ENCODE data around the gene DDX47.
A peak's percentile ranks its signal among the peaks of the same experiment; 100 is the strongest.
"Not testable (repeated sequence)": the region's sequence is repeated elsewhere in the genome, so short reads cannot be mapped to it uniquely, and the experiment has no call there.

DDX47 gene

DNA sequence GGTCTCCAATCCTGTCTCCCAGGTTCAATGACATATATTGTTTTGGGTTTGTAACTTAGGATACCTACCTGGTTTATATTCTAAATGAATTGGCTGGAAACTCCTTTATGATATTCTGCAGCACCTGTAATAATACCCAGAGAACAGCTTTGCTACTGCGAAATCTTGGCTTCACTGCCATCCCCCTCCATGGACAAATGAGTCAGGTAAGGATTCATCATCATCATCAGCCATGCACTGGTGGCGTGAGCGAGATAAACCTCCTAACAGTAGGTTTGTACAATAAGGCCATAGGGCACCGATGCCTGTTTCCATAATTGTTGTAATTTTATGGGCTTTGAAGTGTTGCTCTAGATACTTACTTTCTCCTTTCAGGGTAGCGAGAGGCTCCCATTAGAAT lies 10.7 kb downstream of the DDX47 start:
- DNase-seq = no peak

DNA sequence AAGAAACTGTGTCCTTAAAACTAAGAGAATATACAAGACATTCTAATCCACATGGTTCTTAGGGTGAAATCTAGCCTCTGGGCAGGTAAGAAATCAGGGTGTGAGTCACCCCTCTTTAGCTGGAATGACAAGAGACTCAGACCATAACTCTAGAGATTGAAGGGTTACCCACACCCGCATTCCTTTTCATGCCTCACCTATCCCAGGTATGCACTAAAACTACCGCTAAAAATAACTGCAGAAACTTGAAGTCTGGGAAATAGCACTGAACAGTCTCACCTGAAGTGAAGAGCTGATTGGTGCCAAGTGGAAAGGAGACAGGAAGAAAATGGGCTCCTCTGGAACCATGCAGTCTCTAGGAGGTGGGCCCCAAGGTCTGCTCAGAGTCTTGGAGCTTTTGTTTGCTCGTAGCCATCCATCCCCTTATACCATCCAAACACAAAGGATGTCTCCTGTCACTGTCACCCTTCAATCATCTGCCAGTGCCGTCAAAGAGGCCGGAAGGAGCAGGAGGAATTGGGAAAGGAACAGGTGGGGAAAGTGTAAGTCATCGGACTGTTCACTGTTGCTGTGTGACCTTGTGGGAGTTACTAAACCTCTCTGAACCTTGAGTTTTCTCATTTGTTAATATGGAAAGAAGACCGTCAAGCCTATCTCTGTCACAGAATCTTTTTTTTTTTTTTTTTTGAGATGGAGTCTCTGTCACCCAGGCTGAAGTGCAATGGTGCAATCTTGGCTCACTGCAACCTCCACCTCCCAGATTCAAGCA lies 22.4 kb downstream of the DDX47 start:
- no peak for DNase-seq

DNA sequence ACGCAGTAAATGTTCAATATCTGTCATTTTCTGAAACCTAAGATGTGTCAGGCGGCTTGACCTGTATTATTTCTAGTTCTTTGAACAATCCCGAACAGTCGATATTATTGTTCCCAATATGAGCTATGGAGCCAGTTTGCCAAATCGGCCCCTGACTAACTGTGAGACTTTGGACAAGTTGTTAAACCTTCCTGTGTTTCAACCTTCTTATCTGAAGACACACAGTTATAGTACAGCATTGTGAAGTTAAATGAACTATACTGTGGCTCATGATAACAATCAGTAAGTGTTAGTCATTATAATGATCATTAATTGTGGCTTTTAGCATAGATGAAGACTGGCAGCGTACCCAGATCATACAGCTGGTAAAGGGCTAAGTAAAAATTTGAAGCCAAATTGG lies 23.4 kb downstream of the DDX47 start:
- DNase-seq = no peak

DNA sequence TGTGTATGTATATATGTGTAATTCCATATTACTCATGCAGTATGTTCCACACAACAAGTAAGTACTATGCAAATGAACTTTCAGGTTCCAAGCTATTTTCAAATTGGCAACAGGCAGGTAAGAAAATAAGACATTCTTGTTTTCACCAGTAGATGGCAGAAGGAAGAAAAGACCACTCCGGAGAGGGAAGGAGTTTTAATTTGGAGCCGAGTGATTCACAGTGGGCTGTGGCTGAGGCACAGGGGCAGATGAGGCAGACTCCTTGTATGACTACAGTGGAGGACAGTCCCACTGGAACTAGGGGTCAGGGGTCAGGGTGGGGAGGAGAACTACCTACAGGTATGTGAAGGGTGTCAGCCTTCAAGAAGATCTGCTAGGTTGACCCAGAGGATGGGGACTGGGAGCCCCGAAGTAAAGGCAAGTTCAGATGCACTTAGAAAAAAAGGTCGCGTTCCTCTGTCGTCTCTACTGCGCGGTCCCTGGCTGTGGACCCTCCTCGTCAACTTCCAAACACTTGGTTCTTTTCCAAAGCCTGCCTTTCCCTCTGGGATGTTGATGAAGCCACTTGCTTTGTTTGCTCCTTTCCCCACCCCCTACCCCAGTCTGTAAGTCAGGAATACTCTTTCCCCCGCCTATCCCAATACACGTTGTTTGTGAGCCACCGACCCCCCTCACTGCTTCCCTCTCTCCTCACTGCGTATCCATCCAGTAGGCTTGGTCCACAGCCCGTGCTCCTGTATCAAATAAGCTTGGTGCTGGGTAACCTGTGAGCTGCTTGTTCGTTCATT lies 24.1 kb downstream of the DDX47 start:
- peak; percentile 62 for DNase-seq

DNA sequence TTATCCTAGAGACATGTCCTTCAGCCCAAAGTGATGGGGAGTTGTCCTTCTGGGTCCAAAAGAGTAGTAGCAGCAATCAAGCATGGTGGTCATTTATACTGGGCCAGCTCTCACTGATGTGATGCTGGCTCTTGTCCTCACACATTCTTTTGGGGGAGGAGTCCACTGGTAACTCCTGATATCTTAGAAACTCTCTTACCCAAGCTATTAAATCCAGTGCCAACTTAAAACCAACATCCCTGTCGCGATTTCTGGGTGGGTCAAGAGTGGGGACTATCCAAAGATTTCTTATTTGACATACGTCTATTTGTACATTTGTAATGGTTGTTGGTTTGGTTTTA lies 24.6 kb downstream of the DDX47 start:
- no peak for DNase-seq

DNA sequence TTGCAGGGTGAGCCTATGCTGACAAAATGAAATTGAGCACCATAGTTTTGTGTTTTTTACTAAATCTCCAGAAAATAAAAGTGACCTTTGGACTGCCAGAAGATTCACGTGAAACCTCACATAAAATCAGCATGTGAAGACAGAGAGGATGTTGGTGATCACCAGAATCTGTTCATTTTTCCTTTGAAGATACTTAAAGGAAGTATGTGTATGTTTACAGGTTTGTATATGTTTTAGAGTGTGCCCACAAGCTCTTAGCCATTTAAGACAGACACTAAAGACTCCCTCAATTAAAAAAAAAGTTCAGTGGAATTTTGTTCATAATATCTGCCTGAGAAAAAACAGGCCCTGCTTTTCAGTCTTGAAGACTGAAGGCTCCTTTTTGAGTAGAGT lies 25.9 kb downstream of the DDX47 start:
- no peak for DNase-seq

DNA sequence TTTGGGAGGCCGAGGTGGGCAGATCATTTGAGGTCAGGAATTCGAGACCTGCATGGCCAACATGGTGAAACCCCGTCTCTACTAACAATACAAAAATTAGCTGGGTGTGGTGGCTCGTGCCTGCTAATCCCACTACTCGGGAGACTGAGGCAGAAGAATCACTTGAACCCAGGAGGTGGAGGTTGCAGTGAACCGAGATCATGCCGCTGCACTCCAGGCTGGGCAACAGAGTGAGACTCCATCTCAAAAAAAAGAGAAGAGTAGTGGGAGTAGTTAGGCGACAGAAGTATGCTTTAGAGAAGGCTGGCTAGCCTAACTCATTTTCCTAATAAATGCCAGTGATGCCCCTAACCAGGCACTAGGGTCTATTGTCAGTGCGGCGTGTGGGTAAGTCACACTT lies 26.3 kb downstream of the DDX47 start:
- DNase-seq = not testable (repeated sequence)

DNA sequence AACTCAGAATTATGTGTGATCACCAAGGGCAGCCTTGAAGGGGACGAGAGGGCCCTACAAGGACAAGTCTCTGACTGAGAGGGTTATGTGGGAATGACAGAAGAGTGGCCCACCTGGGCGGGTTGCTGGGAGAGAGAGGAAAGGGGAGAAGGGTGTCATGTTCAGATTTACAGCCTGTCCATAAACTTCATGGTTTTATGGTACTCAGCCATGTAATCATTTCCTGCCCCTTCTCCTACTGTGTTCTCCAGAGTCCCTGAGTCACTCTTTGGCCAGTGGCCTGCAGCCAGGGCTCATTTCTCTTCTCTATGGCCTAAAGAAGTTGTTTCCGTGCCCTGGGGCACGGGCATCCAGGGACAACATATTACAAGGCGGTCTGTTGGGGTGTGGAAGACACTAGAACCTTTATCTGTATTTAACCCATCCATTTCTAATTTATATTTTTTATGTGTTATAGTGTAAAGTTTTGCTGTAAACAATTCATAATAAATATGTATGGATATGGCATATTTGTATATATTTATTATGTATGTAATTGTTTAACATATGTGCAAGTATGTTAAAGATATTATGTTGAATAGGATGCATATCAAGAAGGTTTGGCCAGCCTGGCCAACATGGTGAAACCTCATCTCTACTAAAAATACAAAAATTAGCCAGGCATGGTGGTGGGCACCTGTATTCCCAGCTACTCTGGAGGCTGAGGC lies 26.9 kb downstream of the DDX47 start:
- DNase-seq = no peak

DNA sequence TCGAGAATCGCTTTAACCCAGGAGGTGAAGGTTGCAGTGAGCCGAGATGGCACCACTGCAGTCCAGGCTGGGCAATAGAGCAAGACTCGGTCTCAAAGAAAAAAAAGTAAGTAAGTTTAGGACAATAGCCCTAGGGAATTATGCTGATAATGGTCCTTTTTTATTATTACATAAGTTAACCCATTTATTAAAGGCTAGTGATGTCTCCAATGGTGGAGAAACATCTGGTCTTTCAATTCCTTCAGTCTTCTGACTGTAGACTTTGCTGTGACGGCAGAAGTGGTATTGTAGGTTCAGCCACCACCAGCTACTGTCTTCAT lies 27.4 kb downstream of the DDX47 start:
- no peak for DNase-seq

DNA sequence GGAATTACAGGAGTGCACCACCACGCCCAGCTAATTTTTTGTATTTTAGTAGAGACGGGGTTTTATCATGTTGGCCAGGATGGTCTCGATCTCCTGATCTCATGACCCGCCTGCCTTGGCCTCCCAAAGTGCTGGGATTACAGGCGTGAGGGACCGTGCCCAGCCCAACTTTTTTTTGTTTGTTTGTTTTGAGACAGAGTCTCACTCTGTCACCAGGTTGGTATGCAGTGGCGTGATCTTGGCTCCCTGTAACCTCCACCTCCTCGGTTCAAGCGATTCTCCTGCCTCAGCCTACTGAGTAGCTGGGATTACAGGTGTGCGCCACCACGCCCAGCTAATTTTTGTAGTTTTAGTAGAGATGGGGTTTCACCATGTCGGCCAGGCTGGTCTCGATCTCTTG lies 28.3 kb downstream of the DDX47 start:
- not testable (repeated sequence) for DNase-seq

DNA sequence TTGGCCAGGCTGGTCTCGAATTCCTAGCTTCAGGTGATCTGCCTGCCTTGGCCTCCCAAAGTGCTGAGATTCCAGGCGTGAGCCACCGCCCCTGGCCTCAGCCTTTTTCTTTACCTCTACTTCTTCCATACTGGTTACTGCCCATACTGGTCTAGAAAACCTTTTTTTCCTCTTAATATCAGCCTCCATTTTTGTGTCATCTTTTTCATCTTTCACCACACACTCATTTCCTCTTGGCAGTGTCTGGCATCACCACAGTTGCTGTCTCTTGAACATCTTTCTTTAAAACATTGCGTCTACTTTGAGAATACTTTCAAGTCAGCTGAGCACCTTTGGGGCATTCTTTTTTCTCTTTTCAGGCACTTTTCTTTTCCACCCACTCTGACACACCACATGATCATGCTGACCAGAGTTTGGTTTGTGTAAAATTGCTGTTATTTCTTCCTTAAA lies 32.7 kb downstream of the DDX47 start:
- peak; percentile 28 for DNase-seq

DNA sequence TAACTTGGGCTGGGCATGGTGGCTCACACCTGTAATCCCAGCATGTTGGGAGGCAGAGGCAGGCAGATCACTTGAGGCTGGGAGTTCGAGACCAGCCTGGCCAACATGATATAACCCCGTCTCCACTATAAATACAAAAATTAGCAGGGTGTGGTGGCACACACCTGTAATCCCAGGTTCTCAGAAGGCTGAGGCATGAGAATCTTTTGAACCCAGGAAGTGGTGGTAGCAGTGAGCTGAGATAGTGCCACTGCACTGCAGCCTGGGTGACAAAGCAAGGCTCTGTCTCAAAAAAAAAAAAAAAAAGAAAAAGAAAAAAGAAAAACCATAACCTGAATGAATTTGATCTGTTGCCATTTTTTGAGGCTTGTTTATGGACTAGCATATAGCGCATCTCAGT lies 33.6 kb downstream of the DDX47 start:
- DNase-seq = peak; percentile 59

DNA sequence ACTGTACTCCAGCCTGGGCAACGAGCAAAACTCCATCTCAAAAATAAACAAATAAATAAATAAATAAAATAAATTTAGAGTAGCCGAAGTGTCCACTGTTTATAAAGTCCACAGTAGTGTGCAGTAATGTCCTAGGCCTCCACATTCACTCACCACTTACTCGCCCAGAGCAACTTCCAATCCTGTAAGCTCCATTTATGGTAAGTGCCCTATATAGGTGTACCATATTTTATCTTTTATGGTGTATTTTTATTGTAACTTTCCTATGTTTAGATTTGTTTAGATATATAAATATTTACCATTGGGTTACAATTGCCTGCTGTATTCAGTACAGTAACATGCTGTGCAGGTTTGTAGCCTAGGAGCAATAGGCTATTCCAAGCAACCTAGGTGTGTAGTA lies 40.3 kb downstream of the DDX47 start:
- no peak for DNase-seq

DNA sequence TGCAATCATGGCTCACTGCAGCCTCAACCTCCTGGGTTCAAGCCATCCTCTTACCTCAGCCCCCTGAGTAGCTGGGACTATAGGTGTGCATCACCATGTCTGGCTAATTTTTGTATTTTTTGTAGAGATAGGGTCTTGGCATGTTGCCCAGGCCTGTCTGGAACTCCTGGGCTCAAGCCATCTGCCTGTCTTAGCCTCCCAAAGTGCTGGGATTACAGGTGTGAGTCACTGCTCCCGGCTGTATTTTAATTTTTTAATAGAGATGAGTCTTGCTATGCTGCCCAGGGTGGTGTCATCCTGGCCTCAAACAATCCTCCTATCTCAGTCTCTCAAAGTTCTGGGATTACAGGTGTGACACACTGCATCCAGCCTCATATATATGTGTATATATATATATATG lies 46.5 kb downstream of the DDX47 start:
- DNase-seq = no peak

DNA sequence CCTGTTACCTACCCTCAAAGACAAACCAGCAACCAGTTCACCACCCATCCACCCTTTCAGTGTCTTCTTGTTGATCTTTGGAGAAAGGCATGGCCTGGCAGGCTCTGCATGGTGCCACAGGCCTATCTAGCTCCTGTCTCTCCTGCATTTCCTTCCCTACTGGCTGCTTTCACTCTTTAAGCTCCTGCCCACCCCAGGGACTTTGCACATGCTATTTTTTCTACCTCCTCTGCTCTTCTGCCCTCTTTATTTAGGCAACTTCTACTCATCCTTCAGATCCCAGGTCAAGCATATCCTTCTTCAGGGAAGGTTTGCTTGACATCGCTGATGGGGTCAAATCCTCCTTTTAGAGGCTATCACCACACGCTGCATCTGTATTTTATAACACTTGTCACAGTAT lies 51.1 kb downstream of the DDX47 start:
- no peak for DNase-seq

DNA sequence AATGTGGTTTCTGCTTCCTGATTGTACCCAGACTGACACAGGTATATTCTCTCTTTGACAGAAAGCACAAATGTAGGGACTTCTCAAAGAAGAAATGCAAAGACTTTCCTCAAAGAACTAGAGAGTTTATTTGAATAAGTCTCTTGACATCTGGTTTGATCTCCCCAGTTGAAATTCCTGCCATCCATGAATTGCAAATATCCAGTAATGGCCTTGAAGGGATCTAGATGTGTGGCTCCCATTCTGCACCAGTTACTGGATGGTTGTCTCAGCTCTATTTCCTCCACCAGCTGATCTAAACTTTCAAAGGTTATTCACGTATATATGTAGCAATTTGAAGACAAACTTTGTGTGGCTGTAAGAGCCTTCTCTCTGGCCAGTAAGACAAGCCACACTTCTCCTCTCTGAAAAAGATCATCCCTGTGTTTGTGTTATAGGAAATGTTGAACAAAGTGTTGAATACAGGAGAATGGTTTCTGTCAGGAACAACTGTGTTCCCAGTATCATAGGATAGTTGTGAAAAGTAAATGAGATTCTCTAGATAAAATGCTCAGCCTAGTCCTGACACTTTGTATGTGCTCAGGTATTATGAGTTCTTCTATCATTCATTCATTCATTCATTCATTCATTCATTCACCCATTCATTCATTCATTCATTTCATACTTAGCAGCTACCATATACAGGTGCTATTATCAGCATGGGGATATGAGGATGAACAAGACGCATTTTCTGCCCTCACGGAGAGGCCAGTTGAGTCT lies 55.5 kb downstream of the DDX47 start:
- no peak for DNase-seq

DNA sequence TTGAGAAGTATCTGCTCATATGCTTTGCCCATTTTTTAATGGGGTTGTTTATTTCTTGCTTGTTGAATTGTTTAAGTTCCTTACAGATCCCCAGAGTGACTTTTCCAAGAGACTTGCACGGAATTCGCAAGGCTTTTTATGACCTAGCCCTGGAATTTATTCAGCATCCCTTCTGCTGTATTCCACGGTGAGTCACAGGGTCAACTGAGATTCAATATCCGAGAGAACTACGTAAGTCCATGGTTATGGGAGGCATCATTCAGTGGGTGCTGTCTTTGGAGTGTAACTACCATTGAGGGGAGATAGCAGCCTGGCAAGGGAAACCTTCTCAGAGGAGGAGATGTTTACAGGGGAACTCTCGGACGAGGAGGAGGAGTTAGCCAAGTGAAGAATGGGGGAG lies 57.3 kb downstream of the DDX47 start:
- no peak for DNase-seq

DNA sequence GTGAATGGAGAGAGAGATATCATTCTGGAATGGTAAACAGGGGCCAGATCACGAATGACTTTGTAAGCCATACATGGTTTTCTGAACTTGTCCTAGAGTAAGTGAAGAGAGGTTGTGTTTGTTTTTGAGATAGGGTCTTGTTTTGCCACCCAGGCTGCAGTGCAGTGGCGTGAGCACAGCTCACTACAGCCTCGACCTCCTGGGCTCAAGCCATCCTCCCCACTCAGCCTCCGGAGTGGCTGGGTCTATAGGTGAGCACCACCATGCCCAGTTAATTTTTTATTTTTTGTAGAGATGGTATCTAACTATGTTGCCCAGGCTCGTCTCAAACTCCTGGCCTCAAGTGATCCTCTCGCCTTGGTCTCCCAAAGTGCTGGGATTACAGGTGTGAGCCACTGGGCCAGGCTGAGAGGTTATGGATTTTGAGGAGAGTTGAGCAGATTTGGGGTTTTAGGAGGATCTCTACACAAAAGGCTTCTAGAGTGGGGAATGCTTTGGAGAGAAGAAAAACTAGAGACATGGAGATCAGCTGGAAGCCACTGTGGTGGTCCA lies 58.5 kb downstream of the DDX47 start:
- DNase-seq = no peak

DNA sequence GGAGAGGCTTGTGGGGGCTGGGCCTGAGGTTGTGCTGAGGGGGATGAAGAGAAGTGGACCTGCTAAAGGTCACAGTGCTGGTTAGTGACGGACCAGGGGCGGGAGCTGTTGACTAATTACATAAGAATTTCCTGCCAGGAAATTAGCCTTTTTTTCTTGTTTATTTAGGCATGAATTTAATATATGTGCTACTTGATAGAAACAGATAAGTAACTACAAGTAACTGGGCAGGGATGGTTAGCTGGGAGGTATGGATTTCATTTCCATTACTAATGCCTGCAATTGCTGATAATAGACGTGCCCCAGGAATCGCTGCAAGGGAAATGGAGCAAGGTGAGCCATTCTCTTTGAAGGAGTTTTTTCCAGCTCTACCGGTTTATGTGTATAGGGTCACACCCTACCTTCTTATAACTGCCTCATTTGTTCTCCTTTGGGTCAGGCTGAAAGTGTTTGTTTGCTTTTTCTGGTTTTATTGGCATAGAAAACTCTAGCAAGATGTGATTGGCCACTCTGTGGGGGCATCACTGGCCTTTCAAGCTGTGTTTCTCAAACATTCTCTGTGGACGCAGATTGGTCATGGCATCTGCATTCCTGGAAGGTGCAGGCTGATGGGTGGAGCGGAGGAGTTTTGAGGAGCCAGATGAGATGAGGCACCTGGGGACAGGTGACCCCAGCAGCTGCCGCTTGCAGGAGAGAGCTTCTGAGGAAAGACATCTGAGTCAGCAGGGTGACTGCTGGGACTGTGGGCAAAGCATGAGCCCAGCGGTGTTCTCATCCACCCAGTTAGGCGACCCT lies 59.2 kb downstream of the DDX47 start:
- no peak for DNase-seq

DNA sequence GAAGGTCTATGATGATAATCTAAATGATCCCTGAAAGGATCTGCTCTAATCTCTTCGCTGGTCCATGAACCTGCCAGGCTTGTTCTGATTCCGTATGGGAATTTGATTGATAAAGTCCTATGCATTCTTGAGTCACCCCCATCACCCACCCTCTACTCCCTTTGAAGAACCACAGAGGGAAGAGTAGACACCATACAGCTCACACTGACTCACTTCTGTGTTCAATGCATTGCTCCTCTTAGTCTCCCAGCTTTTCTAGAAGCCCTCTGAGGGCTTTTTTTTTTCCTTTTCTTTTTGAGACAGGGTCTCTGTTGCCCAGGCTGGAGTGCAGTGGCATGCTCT lies 59.8 kb downstream of the DDX47 start:
- no peak for DNase-seq

DNA sequence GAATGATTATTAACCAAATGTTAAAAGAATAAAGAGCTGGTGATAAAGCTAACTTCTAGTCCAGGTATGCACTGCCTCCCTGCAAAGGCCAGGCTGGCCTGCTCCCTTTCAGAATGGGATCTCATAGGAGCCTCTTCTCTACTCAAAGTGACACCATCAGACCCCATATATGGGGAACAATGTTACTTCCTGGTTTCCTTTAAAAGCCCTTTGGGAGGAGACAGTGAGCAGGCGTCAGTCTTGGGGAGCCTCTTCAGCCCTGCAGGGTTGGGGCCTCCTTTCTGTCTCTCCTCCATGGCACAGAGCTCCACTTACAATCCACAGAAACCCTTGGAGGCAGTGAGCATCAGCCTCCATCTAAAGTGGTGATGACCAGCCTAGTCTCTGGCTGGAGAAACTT lies 60.9 kb downstream of the DDX47 start:
- no peak for DNase-seq

DNA sequence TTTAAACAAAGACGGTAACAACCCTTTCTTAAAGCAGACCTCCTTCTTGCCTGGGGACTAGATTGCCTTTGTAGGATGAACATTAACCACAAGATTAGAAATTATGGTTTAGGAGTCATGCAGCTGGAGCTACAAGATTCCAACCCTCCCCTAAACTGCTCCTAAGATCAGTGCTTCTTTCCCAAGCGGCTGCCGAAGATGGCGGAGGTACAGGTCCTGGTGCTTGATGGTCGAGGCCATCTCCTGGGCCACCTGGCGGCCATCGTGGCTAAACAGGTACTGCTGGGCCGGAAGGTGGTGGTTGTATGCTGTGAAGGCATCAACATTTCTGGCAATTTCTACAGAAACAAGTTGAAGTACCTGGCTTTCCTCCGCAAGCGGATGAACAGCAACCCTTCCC lies 62.2 kb downstream of the DDX47 start:
- not testable (repeated sequence) for DNase-seq
